AG10803 (cell line): ENCODE results near the gene NRXN2.

Source experiments
- DNase-seq: peaks from one replicate; pipeline ENCODE4 v3.0.0; 2010; ENCODE audit warnings: low read depth
- H3K4me3 ChIP-seq: 2 replicates; pipeline ENCODE4 v1.5.1; 2011; ENCODE audit warnings: mild to moderate bottlenecking, low read length, control low read depth
- CTCF ChIP-seq: conservative IDR thresholded peaks from 2 replicates; pipeline ENCODE4 v1.5.1; 2011; ENCODE audit warnings: mild to moderate bottlenecking, low read length, control low read depth, inconsistent platforms

The NRXN2 gene

GRCh38 chr11:64758330-64759079 is 35.5 kb upstream of the NRXN2 start:
- DNase-seq: no peak
- no peak for TF ChIP-seq CTCF
- H3K4me3 ChIP-seq: no peak overlapping the region

GRCh38 chr11:64757549-64758329 is 34.7 kb upstream of the NRXN2 start:
- no peak for TF ChIP-seq CTCF
- DNase-seq: no peak
- H3K4me3 ChIP-seq: no peak overlapping the region

GRCh38 chr11:64755681-64756361 is 32.8 kb upstream of the NRXN2 start:
- H3K4me3 ChIP-seq: no peak overlapping the region
- no peak for DNase-seq
- TF ChIP-seq CTCF: no peak

- no peak for TF ChIP-seq CTCF
- no peak for DNase-seq
- H3K4me3 ChIP-seq: no peak overlapping the region
Measured at GRCh38 chr11:64754919-64755662, 32.1 kb upstream of the NRXN2 start.

- TF ChIP-seq CTCF: no peak
- H3K4me3 ChIP-seq: no peak overlapping the region
- no peak for DNase-seq
Measured at GRCh38 chr11:64754124-64754918, 31.3 kb upstream of the NRXN2 start.

- H3K4me3 ChIP-seq: no peak overlapping the region
- no peak for DNase-seq
- no peak for TF ChIP-seq CTCF
Measured at GRCh38 chr11:64753380-64754123, 30.6 kb upstream of the NRXN2 start.
